ENCODE measurements around the gene LAYN.

- TF ChIP-seq FOXM1 (CRISPR knock-in tag; IDR thresholded peaks at IDR 0.05): no peak
- TF ChIP-seq CTCF (CRISPR knock-in tag; IDR thresholded peaks at IDR 0.05): no peak
- no peak for TF ChIP-seq MAX (IDR thresholded peaks at IDR 0.05)
- no peak for TF ChIP-seq GTF2F1 (IDR thresholded peaks at IDR 0.05; ENCODE audit: low read length)
- TF ChIP-seq TCF12 (IDR thresholded peaks at IDR 0.05): no peak
- no peak for TF ChIP-seq TCF12 (CRISPR knock-in tag; IDR thresholded peaks at IDR 0.05)
- TF ChIP-seq ZKSCAN5 (CRISPR knock-in tag; IDR thresholded peaks at IDR 0.05): no peak
- no peak for TF ChIP-seq FOXP1 (IDR thresholded peaks at IDR 0.05)
- no peak for TF ChIP-seq FOXP1 (CRISPR knock-in tag; IDR thresholded peaks at IDR 0.05)
- TF ChIP-seq ZBTB49 (CRISPR knock-in tag; IDR thresholded peaks at IDR 0.05; ENCODE audit: borderline replicate concordance): no peak
- TF ChIP-seq KDM1A (CRISPR knock-in tag; IDR thresholded peaks at IDR 0.05): no peak
Observed at GRCh38 chr11:111549196-111549868, 8.8 kb downstream of the LAYN start.
